ENCODE data around the gene GPATCH8. TPM values are rescaled to one million over a fixed set of nuclear protein-coding genes. Genes with fewer than 3 reads are reported as not detected.

The GPATCH8 gene
- total RNA-seq (ENCODE audit: low replicate concordance): 45.9 and 51.5 TPM in 2 replicates
- long read RNA-seq, full-length matches to known transcripts: 51 of 91 reads
- long read RNA-seq, partial matches to known transcripts: 18 of 91 reads
- long read RNA-seq, other reads (novel, unspliced or antisense): 22 of 91 reads

- H3K27me3 Mint-ChIP-seq: peaks cover 10% of the 10 kb centered on the region
- peak; percentile 96 for DNase-seq (ENCODE audit: extremely low spot score, unreplicated experiment)
- peaks cover 26% of the 10 kb centered on the region for H3K4me1 Mint-ChIP-seq (ENCODE audit: unreplicated experiment)
- peak within 1 kb of the TSS; percentile 98 for H3K27ac Mint-ChIP-seq
- no peaks in the 10 kb centered on the region for H3K9me3 Mint-ChIP-seq
- peak within 1 kb of the TSS; percentile 98 for H3K4me3 Mint-ChIP-seq
- peaks cover 2% of the 10 kb centered on the region for H3K36me3 Mint-ChIP-seq
- TF ChIP-seq CTCF (conservative IDR thresholded peaks at IDR 0.05): no peak
Observed at GRCh38 chr17:44503147-44504029, at the start of gene GPATCH8. Gene GPATCH8, minus strand, starts transcription at chr17:44503406. Its CDS starts 36 bp downstream, at chr17:44503370.

GRCh38 chr17:44552361-44552760 is 49.2 kb upstream of the GPATCH8 start:
- Mint-ChIP-seq H3K27ac (peak overlapping the region; percentile 13), H3K4me3 (no peak overlapping the region), H3K36me3 (peaks cover 4% of the 10 kb centered on the region), H3K9me3 (no peaks in the 10 kb centered on the region), H3K4me1 (ENCODE audit: unreplicated experiment) (peaks cover 51% of the 10 kb centered on the region), H3K27me3 (peaks cover 8% of the 10 kb centered on the region)
- no peak for TF ChIP-seq CTCF (conservative IDR thresholded peaks at IDR 0.05)
- no peak for DNase-seq (ENCODE audit: extremely low spot score, unreplicated experiment)

- Mint-ChIP-seq H3K4me3 (no peak overlapping the region), H3K27me3 (no peaks in the 10 kb centered on the region)
Observed at GRCh38 chr17:44549686-44550085, 46.5 kb upstream of the GPATCH8 start.

GRCh38 chr17:44548376-44549230 is 45.4 kb upstream of the GPATCH8 start:
- H3K36me3 Mint-ChIP-seq: no peaks in the 10 kb centered on the region
- H3K27me3 Mint-ChIP-seq: peaks cover 3% of the 10 kb centered on the region
- H3K4me3 Mint-ChIP-seq: no peak overlapping the region
- peaks cover 66% of the 10 kb centered on the region for H3K4me1 Mint-ChIP-seq (ENCODE audit: unreplicated experiment)
- peak overlapping the region; percentile 67 for H3K27ac Mint-ChIP-seq
- H3K9me3 Mint-ChIP-seq: no peaks in the 10 kb centered on the region
- no peak for TF ChIP-seq CTCF (conservative IDR thresholded peaks at IDR 0.05)
- no peak for DNase-seq (ENCODE audit: extremely low spot score, unreplicated experiment)

More at GRCh38 chr17:44549686-44550085, 46.5 kb upstream of the GPATCH8 start:
- no peak for TF ChIP-seq CTCF (conservative IDR thresholded peaks at IDR 0.05)
- no peak for DNase-seq (ENCODE audit: extremely low spot score, unreplicated experiment)
- Mint-ChIP-seq H3K4me1 (ENCODE audit: unreplicated experiment) (peaks cover 55% of the 10 kb centered on the region), H3K27ac (peak overlapping the region; percentile 40), H3K36me3 (no peaks in the 10 kb centered on the region), H3K9me3 (no peaks in the 10 kb centered on the region)

GRCh38 chr17:44547625-44548267 is 44.5 kb upstream of the GPATCH8 start:
- peak overlapping the region; percentile 67 for H3K27ac Mint-ChIP-seq
- H3K27me3 Mint-ChIP-seq: peaks cover 7% of the 10 kb centered on the region
- no peak for TF ChIP-seq CTCF (conservative IDR thresholded peaks at IDR 0.05)
- H3K4me1 Mint-ChIP-seq (ENCODE audit: unreplicated experiment): peaks cover 73% of the 10 kb centered on the region
- peak overlapping the region; percentile 25 for H3K4me3 Mint-ChIP-seq
- no peaks in the 10 kb centered on the region for H3K36me3 Mint-ChIP-seq
- DNase-seq (ENCODE audit: extremely low spot score, unreplicated experiment): no peak
- no peaks in the 10 kb centered on the region for H3K9me3 Mint-ChIP-seq
